HG02885 (cell line): ENCODE results near the gene HNRNPK.

Source experiments
- ATAC-seq: cut with Tn5 transposase; IDR thresholded peaks from one replicate; pipeline ENCODE4 v1.9.1; 2021; ENCODE audit warnings: mild to moderate bottlenecking; ENCODE audit not compliant: unreplicated experiment, poor library complexity

Gene HNRNPK

GRCh38 chr9:83936523-83936922 is 43.5 kb downstream of the HNRNPK start:
- ATAC-seq: no peak

GRCh38 chr9:83935276-83935935 is 44.6 kb downstream of the HNRNPK start:
- no peak for ATAC-seq

- ATAC-seq: no peak
Measured at GRCh38 chr9:83934569-83935275, 45.3 kb downstream of the HNRNPK start.

GRCh38 chr9:83933790-83934189 is 46.2 kb downstream of the HNRNPK start:
- no peak for ATAC-seq

GRCh38 chr9:83932851-83933250 is 47.2 kb downstream of the HNRNPK start:
- no peak for ATAC-seq

GRCh38 chr9:83932011-83932410 is 48.0 kb downstream of the HNRNPK start:
- ATAC-seq: no peak

GRCh38 chr9:83930881-83931280 is 49.1 kb downstream of the HNRNPK start:
- ATAC-seq: no peak

- ATAC-seq: no peak
Measured at GRCh38 chr9:83927591-83927990, 52.4 kb downstream of the HNRNPK start.

GRCh38 chr9:83920927-83921707 is 58.9 kb downstream of the HNRNPK start, which contains the start of gene KIF27:
Gene KIF27 (minus strand): TSS chr9:83921432. CDS start chr9:83915591, 5,841 bp downstream.
- peak; percentile 92 for ATAC-seq

- ATAC-seq: peak; percentile 36
Measured at GRCh38 chr9:83920469-83920926, 59.5 kb downstream of the HNRNPK start.

- no peak for ATAC-seq
Measured at GRCh38 chr9:83919111-83919510, 60.9 kb downstream of the HNRNPK start.
